AG09319 (cell line): ENCODE results near the gene CDH23.

Experiments used
- DNase-seq: peaks from one replicate; pipeline ENCODE4 v3.0.0-alpha.2; 2010; ENCODE audit warnings: low read depth; ENCODE audit errors: extremely low read depth
- CTCF ChIP-seq: IDR thresholded peaks from 2 replicates; pipeline ENCODE4 v1.5.1; 2011; ENCODE audit warnings: low read depth, mild to moderate bottlenecking, inconsistent platforms, low read length, moderate library complexity

Gene CDH23

GRCh38 chr10:71696628-71697326 lies 300.1 kb downstream of the CDH23 start:
- TF ChIP-seq CTCF, result peak; percentile 90
- no peak for DNase-seq

GRCh38 chr10:71697938-71698709 lies 301.4 kb downstream of the CDH23 start:
- TF ChIP-seq CTCF, result no peak
- DNase-seq, result no peak

- no peak for TF ChIP-seq CTCF
- no peak for DNase-seq
Measured at GRCh38 chr10:71698737-71699136, 302.0 kb downstream of the CDH23 start.

GRCh38 chr10:71700731-71701368 lies 304.1 kb downstream of the CDH23 start:
- no peak for TF ChIP-seq CTCF
- no peak for DNase-seq

GRCh38 chr10:71701496-71702132 lies 304.9 kb downstream of the CDH23 start:
- DNase-seq, result no peak
- TF ChIP-seq CTCF, result no peak

GRCh38 chr10:71703577-71703976 lies 306.9 kb downstream of the CDH23 start:
- DNase-seq, result no peak
- TF ChIP-seq CTCF, result peak; percentile 3
